Mucosa of stomach (tissue), 1 donor: ENCODE results near the gene CPNE8.

Experiments
- H3K27me3 ChIP-seq: one replicate; pipeline ENCODE4 v1.7.0; 2013; ENCODE audit warnings: mild to moderate bottlenecking, low read length; ENCODE audit not compliant: control insufficient read depth, insufficient read depth
- H3K36me3 ChIP-seq: one replicate; pipeline ENCODE4 v1.7.0; 2013; ENCODE audit warnings: low read length; ENCODE audit not compliant: control insufficient read depth, insufficient read depth
- H3K4me1 ChIP-seq: one replicate; pipeline ENCODE4 v1.7.0; 2013; ENCODE audit warnings: mild to moderate bottlenecking, low read length; ENCODE audit not compliant: control insufficient read depth, insufficient read depth
- H3K4me3 ChIP-seq: one replicate; pipeline ENCODE4 v1.7.0; 2013; ENCODE audit warnings: low read length
- H3K9ac ChIP-seq: one replicate; pipeline ENCODE4 v1.7.0; 2013; ENCODE audit warnings: mild to moderate bottlenecking, low read length, moderate library complexity
- H3K9me3 ChIP-seq: one replicate; pipeline ENCODE4 v1.7.0; 2013; ENCODE audit warnings: mild to moderate bottlenecking, low read length, moderate library complexity; ENCODE audit not compliant: control insufficient read depth
- donor health status: Pancreatic carcinoma.

The CPNE8 gene

DNA sequence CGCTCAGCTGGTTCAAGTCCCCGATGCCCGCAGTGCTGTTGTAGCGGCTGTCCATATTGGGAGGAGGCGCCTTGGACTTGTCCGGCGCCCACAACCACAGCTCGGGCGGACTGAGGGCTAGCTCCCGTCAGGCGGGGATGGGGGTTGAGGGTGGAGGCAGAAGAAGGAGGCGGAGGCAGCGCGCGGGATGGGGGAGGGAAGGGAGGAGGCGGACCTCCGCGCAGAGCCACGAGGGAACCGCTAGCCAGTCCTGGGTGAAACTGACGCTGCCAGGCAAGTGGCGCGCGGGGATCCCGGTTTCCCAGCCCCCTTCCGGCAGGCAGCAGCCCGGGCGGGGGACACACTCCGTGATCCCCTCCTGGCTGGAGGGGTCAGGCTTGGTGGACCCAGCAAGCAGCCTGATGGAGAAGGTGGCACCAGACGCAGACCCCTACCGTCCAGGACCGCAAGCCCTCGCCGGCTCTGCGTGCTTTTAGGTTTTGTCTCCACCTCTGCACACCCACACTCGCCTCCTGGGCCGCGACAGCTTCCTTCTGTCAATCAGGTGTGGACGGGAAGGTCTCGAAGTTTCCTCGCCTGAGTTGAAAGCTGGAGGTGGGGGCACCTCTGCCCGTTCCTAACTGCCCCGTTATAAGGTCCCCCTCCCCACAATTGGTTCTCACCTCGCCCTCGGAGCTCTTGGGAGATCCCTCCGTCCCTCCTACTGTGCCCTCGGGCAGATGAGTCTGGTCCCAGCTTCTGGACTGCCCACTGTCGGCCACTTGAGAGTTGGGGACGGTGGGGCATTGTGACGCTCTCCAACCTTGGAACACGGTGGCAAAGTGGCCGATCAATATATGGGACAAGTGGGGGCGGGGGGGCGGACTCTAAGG lies at the start of gene CPNE8:
TSS of gene CPNE8 (minus strand) at position 112 of the 872 bp plus-strand sequence. CDS start at position 55, 57 bp downstream.
- Histone ChIP-seq H3K36me3 (no peaks in the 10 kb centered on the region), H3K4me3 (peak within 1 kb of the TSS; percentile 70), H3K4me1 (no peaks in the 10 kb centered on the region), H3K9ac (peak within 1 kb of the TSS; percentile 74), H3K9me3 (no peaks in the 10 kb centered on the region), H3K27me3 (no peaks in the 10 kb centered on the region)

DNA sequence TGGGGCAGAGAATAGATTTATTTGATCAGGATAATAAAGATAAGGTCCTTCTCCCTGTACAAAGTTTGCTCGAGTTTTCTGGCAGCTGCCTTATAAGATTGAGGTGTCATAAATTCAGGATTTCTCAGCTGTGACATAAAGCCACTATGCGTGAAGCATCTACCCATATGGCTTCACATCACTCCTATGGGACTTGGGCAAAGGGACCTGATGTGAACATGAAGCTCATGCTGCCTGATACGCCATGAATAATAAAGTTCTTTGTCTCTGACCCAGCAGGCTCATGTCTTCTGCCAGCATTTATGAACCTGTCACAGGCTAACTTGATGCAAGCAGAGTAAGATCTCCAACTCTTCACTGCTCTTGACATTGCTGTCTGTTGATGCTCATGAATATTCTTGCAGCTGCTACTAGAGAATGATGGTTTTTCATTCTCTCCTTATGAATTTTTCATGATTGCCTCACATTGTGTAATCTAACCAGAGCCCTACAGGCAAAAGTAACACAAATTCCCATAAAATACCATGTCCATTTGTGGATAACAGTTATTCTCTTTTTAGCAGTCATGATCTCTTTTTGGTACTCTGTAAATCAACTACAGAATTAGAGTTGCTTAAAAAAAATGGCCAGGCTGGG lies 49.0 kb upstream of the CPNE8 start:
- Histone ChIP-seq H3K9me3 (no peaks in the 10 kb centered on the region), H3K27me3 (no peaks in the 10 kb centered on the region), H3K9ac (no peak overlapping the region), H3K36me3 (no peaks in the 10 kb centered on the region), H3K4me1 (no peaks in the 10 kb centered on the region), H3K4me3 (no peak overlapping the region)

DNA sequence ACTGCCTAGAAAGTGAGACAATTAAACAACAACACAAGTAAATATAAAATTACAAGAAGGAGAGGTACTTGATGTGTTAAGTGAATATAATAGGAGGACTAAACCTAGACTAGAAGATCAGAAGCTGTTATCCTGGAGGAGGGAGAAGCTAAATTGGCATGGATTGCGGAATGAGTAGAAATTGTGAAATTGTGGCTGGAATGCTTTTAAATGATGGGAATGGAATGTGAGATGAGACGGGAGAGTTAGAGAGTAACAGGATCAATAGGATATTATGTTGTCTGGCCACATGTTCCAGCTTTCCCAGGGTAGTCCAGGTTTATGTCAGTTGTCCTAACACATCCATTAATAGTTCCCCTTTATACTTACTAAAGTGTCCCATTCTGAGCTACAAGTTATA lies 44.0 kb upstream of the CPNE8 start:
- Histone ChIP-seq H3K36me3 (no peaks in the 10 kb centered on the region), H3K27me3 (no peaks in the 10 kb centered on the region), H3K4me1 (no peaks in the 10 kb centered on the region)

DNA sequence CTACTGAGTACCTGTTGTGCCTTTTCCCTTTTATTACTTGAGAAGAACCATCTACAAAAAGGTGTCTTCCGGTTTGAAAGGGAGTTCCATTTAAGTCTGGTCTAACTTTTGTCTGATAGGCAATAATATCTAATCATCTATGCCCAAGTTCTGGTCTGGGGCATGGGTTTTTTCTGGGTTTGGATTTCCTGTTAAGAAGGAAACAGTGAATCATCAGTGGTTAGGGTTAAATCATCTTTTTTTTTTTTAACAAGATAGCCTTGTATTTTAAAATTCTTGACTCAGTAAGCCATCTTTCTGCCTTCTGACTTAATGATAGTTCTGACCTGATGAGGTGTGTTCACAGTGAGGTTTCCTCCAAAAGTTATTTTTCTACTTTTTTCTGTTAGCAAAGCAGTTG lies 29.3 kb upstream of the CPNE8 start:
- Histone ChIP-seq H3K4me3 (no peak overlapping the region), H3K36me3 (no peaks in the 10 kb centered on the region), H3K9ac (no peak overlapping the region), H3K4me1 (no peaks in the 10 kb centered on the region), H3K27me3 (no peaks in the 10 kb centered on the region), H3K9me3 (no peaks in the 10 kb centered on the region)

More for the DNA sequence above, 44.0 kb upstream of the CPNE8 start:
- H3K9ac ChIP-seq: no peak overlapping the region
- no peaks in the 10 kb centered on the region for H3K9me3 ChIP-seq
- H3K4me3 ChIP-seq: no peak overlapping the region

DNA sequence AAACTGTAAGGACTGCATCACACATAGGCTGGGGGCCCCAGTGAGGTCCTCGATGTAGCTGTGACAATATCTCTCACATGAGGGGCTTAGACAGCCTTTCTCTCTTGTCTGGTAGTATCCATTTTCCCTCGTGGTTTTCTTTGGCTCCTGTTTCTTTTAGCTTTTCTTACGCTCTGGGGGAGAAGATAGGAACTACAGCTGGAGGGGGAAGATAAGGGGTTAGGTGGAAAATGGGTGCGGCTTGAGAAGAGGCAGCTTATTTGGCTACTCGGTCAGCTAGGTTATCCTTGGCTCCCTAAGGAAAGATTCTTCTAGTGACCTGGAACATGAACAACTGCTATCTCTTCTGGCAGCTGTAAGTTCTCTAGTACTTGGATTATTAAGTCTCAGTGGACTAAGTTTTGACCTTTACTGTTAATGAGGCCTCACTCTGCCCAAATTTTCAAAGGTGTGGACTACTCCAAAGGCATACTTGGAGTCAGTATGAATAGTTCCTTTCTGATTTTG lies 28.7 kb upstream of the CPNE8 start:
- Histone ChIP-seq H3K4me1 (no peaks in the 10 kb centered on the region), H3K36me3 (no peaks in the 10 kb centered on the region), H3K4me3 (no peak overlapping the region), H3K9me3 (no peaks in the 10 kb centered on the region), H3K9ac (no peak overlapping the region), H3K27me3 (no peaks in the 10 kb centered on the region)

DNA sequence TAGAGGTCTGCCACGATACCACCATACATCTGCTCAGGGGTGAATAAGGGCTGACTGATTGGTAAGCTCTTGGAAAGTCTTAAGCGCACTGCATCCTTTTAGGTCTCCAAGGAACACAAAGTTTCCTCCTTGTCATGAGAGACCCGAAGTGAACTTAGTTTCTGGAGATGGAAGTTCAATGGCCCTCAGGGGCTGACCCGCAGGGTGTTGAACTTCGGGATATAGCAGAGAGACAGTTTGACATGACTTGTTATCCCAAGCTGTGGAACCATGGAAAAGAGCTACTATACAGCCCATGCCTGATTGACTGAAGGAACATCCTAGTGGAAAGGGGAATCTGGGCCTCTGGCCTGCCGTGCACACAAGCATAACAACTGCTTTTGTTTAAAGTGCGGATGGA lies 26.9 kb upstream of the CPNE8 start:
- H3K36me3 ChIP-seq: no peaks in the 10 kb centered on the region
- H3K4me1 ChIP-seq: no peaks in the 10 kb centered on the region
- H3K9ac ChIP-seq: no peak overlapping the region
- no peak overlapping the region for H3K4me3 ChIP-seq
- no peaks in the 10 kb centered on the region for H3K27me3 ChIP-seq
- H3K9me3 ChIP-seq: no peaks in the 10 kb centered on the region

DNA sequence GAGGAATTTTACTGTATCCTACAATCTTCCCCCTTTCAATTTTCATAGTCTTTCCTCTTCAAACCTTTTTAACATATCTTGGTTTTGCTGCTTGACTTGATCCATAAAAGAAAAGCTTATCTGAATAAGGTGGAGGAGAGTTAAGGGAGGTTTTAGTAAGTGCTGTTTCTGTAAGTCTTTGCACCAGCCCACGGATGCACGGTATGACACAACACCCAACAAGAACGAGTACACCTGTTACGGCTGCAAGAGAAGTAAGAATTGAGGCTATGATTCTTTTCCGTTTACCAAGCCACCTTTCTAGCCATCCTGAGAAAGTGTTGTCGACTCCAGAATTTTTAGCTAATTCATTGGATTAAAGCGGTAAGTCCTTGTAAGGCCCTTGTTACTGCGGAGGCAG lies 26.1 kb upstream of the CPNE8 start:
- H3K9me3 ChIP-seq: no peaks in the 10 kb centered on the region
- no peak overlapping the region for H3K4me3 ChIP-seq
- no peaks in the 10 kb centered on the region for H3K27me3 ChIP-seq
- H3K4me1 ChIP-seq: no peaks in the 10 kb centered on the region
- no peaks in the 10 kb centered on the region for H3K36me3 ChIP-seq
- H3K9ac ChIP-seq: no peak overlapping the region

DNA sequence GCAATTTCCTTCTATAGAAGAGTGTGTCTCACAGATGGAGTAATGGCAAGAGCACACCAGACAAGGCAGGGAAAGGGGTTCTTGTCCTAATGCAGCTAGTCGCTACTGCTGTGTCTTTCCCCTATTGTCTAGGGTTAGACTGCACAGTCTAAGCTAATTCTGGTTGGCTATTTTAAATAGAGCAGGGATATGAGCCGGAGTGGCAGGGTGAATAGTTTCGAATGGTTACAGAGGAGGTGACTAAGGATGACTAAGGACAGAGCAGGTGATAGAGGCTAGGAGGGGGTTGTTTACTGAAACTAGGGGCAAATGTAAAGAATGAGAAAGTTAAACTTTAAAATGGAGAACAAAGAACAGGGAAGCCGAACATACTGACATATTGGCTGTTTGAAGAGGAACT lies 25.6 kb upstream of the CPNE8 start:
- H3K9ac ChIP-seq: no peak overlapping the region
- no peaks in the 10 kb centered on the region for H3K4me1 ChIP-seq
- no peak overlapping the region for H3K4me3 ChIP-seq
- no peaks in the 10 kb centered on the region for H3K36me3 ChIP-seq
- H3K9me3 ChIP-seq: no peaks in the 10 kb centered on the region
- no peaks in the 10 kb centered on the region for H3K27me3 ChIP-seq

DNA sequence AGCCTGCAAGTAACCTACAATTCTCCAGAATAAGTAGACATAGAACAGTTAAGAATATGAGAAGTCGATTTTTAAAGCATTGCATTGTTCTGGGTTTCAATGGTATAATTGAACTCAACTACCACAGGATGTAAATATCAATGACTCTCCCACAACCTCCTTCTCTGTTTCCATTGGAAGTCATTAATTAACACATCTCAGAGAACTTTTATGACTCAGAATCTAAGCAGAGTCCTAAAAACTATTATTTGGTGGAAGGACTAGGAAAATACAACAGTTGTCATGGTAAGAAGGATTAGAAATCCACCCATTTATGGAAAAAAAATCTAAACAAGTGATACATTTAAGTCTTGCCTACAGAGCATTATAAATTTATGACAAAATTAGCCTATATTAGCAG lies 21.1 kb upstream of the CPNE8 start:
- Histone ChIP-seq H3K9ac (no peak overlapping the region), H3K4me3 (no peak overlapping the region), H3K27me3 (no peaks in the 10 kb centered on the region), H3K36me3 (no peaks in the 10 kb centered on the region), H3K9me3 (no peaks in the 10 kb centered on the region), H3K4me1 (no peaks in the 10 kb centered on the region)

DNA sequence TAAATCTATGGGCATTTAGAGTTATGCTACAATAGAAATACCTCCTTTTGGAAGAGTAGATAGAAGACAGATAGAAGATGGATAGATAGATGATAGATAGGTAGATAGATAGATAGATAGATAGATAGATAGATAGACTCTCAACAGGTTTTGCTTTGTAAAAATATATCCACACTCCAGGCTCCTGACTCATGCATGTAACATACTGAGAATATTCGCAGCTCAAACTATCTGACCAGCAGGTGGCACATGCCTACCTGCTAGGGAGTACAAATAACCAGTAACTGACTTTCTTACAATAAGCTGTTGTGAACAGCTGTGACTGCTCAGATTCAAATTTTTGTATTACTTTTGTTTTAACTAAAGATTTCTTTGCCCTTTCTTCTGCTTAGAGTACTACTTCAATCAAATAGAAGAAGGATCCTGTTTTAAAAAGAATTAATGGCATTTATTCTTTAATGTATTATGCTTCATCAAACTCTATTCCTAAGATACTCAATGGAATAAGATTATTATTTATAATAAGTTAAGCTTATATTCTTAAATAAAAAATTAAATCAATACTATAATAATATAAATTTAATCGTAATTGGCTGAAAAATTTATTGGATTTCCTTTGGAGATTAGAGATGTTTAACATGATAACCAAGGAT lies 15.8 kb upstream of the CPNE8 start:
- H3K9me3 ChIP-seq: no peaks in the 10 kb centered on the region
- H3K27me3 ChIP-seq: no peaks in the 10 kb centered on the region
- no peaks in the 10 kb centered on the region for H3K36me3 ChIP-seq
- no peaks in the 10 kb centered on the region for H3K4me1 ChIP-seq
- no peak overlapping the region for H3K4me3 ChIP-seq
- no peak overlapping the region for H3K9ac ChIP-seq

DNA sequence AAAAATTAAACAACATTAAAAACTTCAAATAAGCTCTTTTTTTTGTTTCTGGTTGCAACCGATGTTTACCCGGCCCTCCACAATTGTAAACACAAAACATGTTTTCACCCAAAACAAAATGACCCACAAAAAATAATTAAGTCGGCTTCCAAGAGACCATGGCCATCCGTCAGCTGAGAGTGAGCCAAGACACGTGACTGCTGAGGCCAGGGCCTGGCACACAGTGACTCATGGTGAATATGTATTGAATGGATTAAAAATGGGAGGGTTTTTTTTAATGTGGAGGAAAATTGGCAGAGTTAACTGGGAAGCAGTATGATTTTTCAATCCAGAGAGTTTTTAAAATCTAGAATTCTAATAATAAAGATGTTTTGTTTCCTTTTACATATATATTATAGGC lies 13.8 kb upstream of the CPNE8 start:
- H3K36me3 ChIP-seq: no peaks in the 10 kb centered on the region
- H3K27me3 ChIP-seq: no peaks in the 10 kb centered on the region
- H3K4me3 ChIP-seq: no peak overlapping the region
- H3K4me1 ChIP-seq: no peaks in the 10 kb centered on the region
- H3K9ac ChIP-seq: no peak overlapping the region
- no peaks in the 10 kb centered on the region for H3K9me3 ChIP-seq
